PFSK-1 (cell line): ENCODE results near the gene SPRED1.

Experiments
- POLR2AphosphoS5 ChIP-seq: IDR thresholded peaks from 2 replicates; pipeline ENCODE4 v1.6.1; 2012; ENCODE audit warnings: low read depth, mild to moderate bottlenecking, control low read depth, low read length, moderate library complexity
- REST ChIP-seq, 2 experiments: IDR thresholded peaks; 2 replicates each; pipeline versions ENCODE4 v1.6.1 to v1.8.0; 2011 to 2012; ENCODE audit warnings: low read depth in 2 of 2, low read length in 2 of 2, control low read depth in 1 of 2, inconsistent platforms in 1 of 2, mild to moderate bottlenecking in 1 of 2, moderate library complexity in 1 of 2; ENCODE audit not compliant: insufficient read depth in 1 of 2
- TAF1 ChIP-seq: IDR thresholded peaks from 2 replicates; pipeline ENCODE4 v1.6.1; 2012; ENCODE audit warnings: low read length, control low read depth, borderline replicate concordance; ENCODE audit not compliant: insufficient read depth

- TF ChIP-seq POLR2AphosphoS5 (no peak), TAF1 (no peak), REST (IDR thresholded peaks at IDR 0.05; ENCODE audit: insufficient read depth in 1 of 2, low read depth in 2 of 2, low read length in 2 of 2) (no peak)
These were observed 80.1 kb downstream of the SPRED1 start for GRCh38 chr15:38332711-38333110.
